ENCODE measurements around the gene NR1H4. TPM values are rescaled to one million over a fixed set of nuclear protein-coding genes. Genes with fewer than 3 reads are reported as not detected.

NR1H4 gene
- 0.26 TPM in 1 of 2 replicates, not detected in the other for total RNA-seq

GRCh38 chr12:100473716-100474150 lies at the start of gene NR1H4:
Gene NR1H4, plus strand, starts transcription at chr12:100473866. Its CDS starts 19,458 bp downstream, at chr12:100493324.

GRCh38 chr12:100573292-100574186 lies 99.9 kb downstream of the NR1H4 start, which contains the start of gene GAS2L3:
Gene GAS2L3, plus strand, starts transcription at chr12:100573684. Its CDS starts 21,221 bp downstream, at chr12:100594905.

Other genes starting within 250 kb of the NR1H4 start
- gene DEPDC4, start 206.8 kb upstream of the NR1H4 start, total RNA-seq = 1.2 and 6.9 TPM in 2 replicates
- 23.3 and 28.2 TPM in 2 replicates for gene SCYL2, start 206.7 kb upstream of the NR1H4 start, total RNA-seq
- gene SLC17A8, start 116.8 kb upstream of the NR1H4 start, total RNA-seq = not detected in 2 replicates
- gene GAS2L3, start 99.8 kb downstream of the NR1H4 start, total RNA-seq = 13.6 and 13.7 TPM in 2 replicates

Data from epithelial cell of alveolus of lung (primary cell).